Body of pancreas (tissue), 4 donors: ENCODE data around the gene TUBGCP6.

Experiments
- POLR2A ChIP-seq, 3 donors: fragments of 450-650 bp; IDR thresholded peaks; one replicate each; pipeline ENCODE4 v1.6.1; 2016; ENCODE audit warnings: antibody characterized with exemption in 3 of 3, mild to moderate bottlenecking in 2 of 3
- TF ChIP-seq, protein P1 (sequence below), 7 experiments: fragments of 450-650 bp in 4 of 7; fragments of 200-600 bp in 3 of 7; sonication (generic) in 3 of 7; IDR thresholded peaks; one replicate each; pipeline ENCODE4 v1.5.1; 2016 to 2019; ENCODE audit warnings: antibody characterized with exemption in 7 of 7

GRCh38 chr22:50243685-50244419, 971 bp downstream of the TUBGCP6 start:
- TF ChIP-seq, protein P1, sequence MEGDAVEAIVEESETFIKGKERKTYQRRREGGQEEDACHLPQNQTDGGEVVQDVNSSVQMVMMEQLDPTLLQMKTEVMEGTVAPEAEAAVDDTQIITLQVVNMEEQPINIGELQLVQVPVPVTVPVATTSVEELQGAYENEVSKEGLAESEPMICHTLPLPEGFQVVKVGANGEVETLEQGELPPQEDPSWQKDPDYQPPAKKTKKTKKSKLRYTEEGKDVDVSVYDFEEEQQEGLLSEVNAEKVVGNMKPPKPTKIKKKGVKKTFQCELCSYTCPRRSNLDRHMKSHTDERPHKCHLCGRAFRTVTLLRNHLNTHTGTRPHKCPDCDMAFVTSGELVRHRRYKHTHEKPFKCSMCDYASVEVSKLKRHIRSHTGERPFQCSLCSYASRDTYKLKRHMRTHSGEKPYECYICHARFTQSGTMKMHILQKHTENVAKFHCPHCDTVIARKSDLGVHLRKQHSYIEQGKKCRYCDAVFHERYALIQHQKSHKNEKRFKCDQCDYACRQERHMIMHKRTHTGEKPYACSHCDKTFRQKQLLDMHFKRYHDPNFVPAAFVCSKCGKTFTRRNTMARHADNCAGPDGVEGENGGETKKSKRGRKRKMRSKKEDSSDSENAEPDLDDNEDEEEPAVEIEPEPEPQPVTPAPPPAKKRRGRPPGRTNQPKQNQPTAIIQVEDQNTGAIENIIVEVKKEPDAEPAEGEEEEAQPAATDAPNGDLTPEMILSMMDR (IDR thresholded peaks at IDR 0.05): no peak
- TF ChIP-seq POLR2A (IDR thresholded peaks at IDR 0.05): no peak
